H9 (cell line): ENCODE measurements around the gene TOGARAM2. TPM values are rescaled to one million over a fixed set of nuclear protein-coding genes. Genes with fewer than 3 reads are reported as not detected.

ENCODE experiments used
- DNase-seq: peaks from one replicate; pipeline ENCODE4 v3.0.0-alpha.2; 2017
- H2AFZ ChIP-seq: one replicate; pipeline ENCODE4 v1.6.1; 2013; ENCODE audit warnings: mild to moderate bottlenecking, low read length, control low read depth, moderate library complexity
- H2AK5ac ChIP-seq: 2 replicates; pipeline ENCODE4 v1.6.1; 2013; ENCODE audit warnings: low read length, control low read depth, mixed read lengths; ENCODE audit not compliant: insufficient read length
- H2BK120ac ChIP-seq: one replicate; pipeline ENCODE4 v1.6.1; 2013; ENCODE audit warnings: low read depth, mild to moderate bottlenecking, low read length, control low read depth, inconsistent platforms; ENCODE audit not compliant: poor library complexity, severe bottlenecking
- H2BK12ac ChIP-seq: 2 replicates; pipeline ENCODE4 v1.6.1; 2013; ENCODE audit warnings: low read length, control low read depth, mixed read lengths, low read depth; ENCODE audit not compliant: insufficient read length
- H2BK15ac ChIP-seq: 2 replicates; pipeline ENCODE4 v1.6.1; 2013; ENCODE audit warnings: low read depth, low read length, control low read depth
- H2BK20ac ChIP-seq: one replicate; pipeline ENCODE4 v1.6.1; 2013; ENCODE audit warnings: low read depth, mild to moderate bottlenecking, low read length, control low read depth, inconsistent platforms; ENCODE audit not compliant: poor library complexity, severe bottlenecking
- H2BK5ac ChIP-seq: 2 replicates; pipeline ENCODE4 v1.6.1; 2013; ENCODE audit warnings: low read length, control low read depth, mixed read lengths; ENCODE audit not compliant: insufficient read length
- H3K14ac ChIP-seq: 2 replicates; pipeline ENCODE4 v1.6.1; 2013; ENCODE audit warnings: low read length, control low read depth; ENCODE audit not compliant: insufficient read depth
- H3K18ac ChIP-seq: 2 replicates; pipeline ENCODE4 v1.6.1; 2013; ENCODE audit warnings: low read depth, mild to moderate bottlenecking, mixed read lengths, low read length, control low read depth; ENCODE audit not compliant: insufficient read length
- H3K23ac ChIP-seq: 2 replicates; pipeline ENCODE4 v1.6.1; 2013; ENCODE audit warnings: low read length, control low read depth, mixed read lengths, low read depth; ENCODE audit not compliant: insufficient read length
- H3K23me2 ChIP-seq: 2 replicates; pipeline ENCODE4 v1.6.1; 2013; ENCODE audit warnings: low read depth, mild to moderate bottlenecking, mixed read lengths, low read length, control low read depth; ENCODE audit not compliant: insufficient read length, poor library complexity, severe bottlenecking
- H3K27ac ChIP-seq: 2 replicates; pipeline ENCODE4 v1.5.1; 2013; ENCODE audit warnings: low read length, control low read depth, mixed read lengths, low read depth; ENCODE audit not compliant: insufficient read length
- H3K27me3 ChIP-seq: 2 replicates; pipeline ENCODE4 v1.6.1; 2013; ENCODE audit warnings: low read length, control low read depth, inconsistent platforms; ENCODE audit not compliant: insufficient read depth
- H3K4ac ChIP-seq: 2 replicates; pipeline ENCODE4 v1.6.1; 2013; ENCODE audit warnings: low read depth, mild to moderate bottlenecking, control low read depth, inconsistent platforms, low read length, moderate library complexity
- H3K4me1 ChIP-seq: 2 replicates; pipeline ENCODE4 v1.6.1; 2013; ENCODE audit warnings: low read length, control low read depth, inconsistent platforms; ENCODE audit not compliant: insufficient read depth
- H3K4me2 ChIP-seq: 2 replicates; pipeline ENCODE4 v1.6.1; 2013; ENCODE audit warnings: low read length, control low read depth, mixed read lengths; ENCODE audit not compliant: insufficient read length, insufficient read depth
- H3K56ac ChIP-seq: 2 replicates; pipeline ENCODE4 v1.6.1; 2013; ENCODE audit warnings: low read depth, mild to moderate bottlenecking, mixed read lengths, low read length, control low read depth; ENCODE audit not compliant: insufficient read length
- H3K79me1 ChIP-seq: 2 replicates; pipeline ENCODE4 v1.6.1; 2013; ENCODE audit warnings: low read depth, mild to moderate bottlenecking, moderate library complexity, low read length, control low read depth, inconsistent platforms; ENCODE audit not compliant: insufficient read depth, poor library complexity, severe bottlenecking
- H3K79me2 ChIP-seq: 2 replicates; pipeline ENCODE4 v1.6.1; 2013; ENCODE audit warnings: low read length, control low read depth, inconsistent platforms; ENCODE audit not compliant: insufficient read depth
- H3K9ac ChIP-seq: 2 replicates; pipeline ENCODE4 v1.6.1; 2013; ENCODE audit warnings: low read length, control low read depth, mixed read lengths; ENCODE audit not compliant: insufficient read length; ENCODE audit errors: extremely low read depth
- H3K9me3 ChIP-seq: one replicate; pipeline ENCODE4 v1.6.1; 2013; ENCODE audit warnings: low read depth, low read length, inconsistent platforms; ENCODE audit not compliant: control insufficient read depth
- H3T11ph ChIP-seq: one replicate; pipeline ENCODE4 v1.6.1; 2013; ENCODE audit warnings: mild to moderate bottlenecking, low read length, control low read depth, inconsistent platforms
- H4K20me1 ChIP-seq: one replicate; pipeline ENCODE4 v1.6.1; 2013; ENCODE audit not compliant: control insufficient read depth, insufficient read length, insufficient read depth
- H4K5ac ChIP-seq: 2 replicates; pipeline ENCODE4 v1.6.1; 2013; ENCODE audit warnings: low read depth, mild to moderate bottlenecking, mixed read lengths, low read length, control low read depth; ENCODE audit not compliant: insufficient read length
- H4K8ac ChIP-seq: replicated peaks from 2 replicates; pipeline ENCODE4 v1.6.1; 2013; ENCODE audit warnings: low read length, control low read depth, mixed read lengths, low read depth; ENCODE audit not compliant: insufficient read length
- H4K91ac ChIP-seq: 2 replicates; pipeline ENCODE4 v1.6.1; 2013; ENCODE audit warnings: low read depth, mild to moderate bottlenecking, moderate library complexity, mixed read lengths, low read length, control low read depth; ENCODE audit not compliant: insufficient read length
- H3K27ac Mint-ChIP-seq, 3 experiments: 2 replicates in 2 of 3; 3 replicates in 1 of 3; pipeline ENCODE4 v1.8.0; 2020 to 2021; ENCODE audit warnings: mixed read lengths in 3 of 3, mild to moderate bottlenecking in 1 of 3, moderate library complexity in 1 of 3
- H3K27me3 Mint-ChIP-seq: 2 replicates; pipeline ENCODE4 v1.8.0; 2021; ENCODE audit warnings: low read depth, mild to moderate bottlenecking, moderate library complexity, mixed read lengths
- H3K36me3 Mint-ChIP-seq, 3 experiments: 2 replicates in 2 of 3; 3 replicates in 1 of 3; pipeline ENCODE4 v1.8.0; 2020 to 2021; ENCODE audit warnings: low read depth in 3 of 3, mixed read lengths in 3 of 3; ENCODE audit not compliant: insufficient read depth in 1 of 3
- H3K4me1 Mint-ChIP-seq, 2 experiments: 2 replicates each; pipeline ENCODE4 v1.8.0; 2020; ENCODE audit warnings: mixed read lengths in 2 of 2
- H3K4me3 Mint-ChIP-seq, 2 experiments: 2 replicates in 1 of 2; 3 replicates in 1 of 2; pipeline ENCODE4 v1.8.0; 2020 to 2021; ENCODE audit warnings: mild to moderate bottlenecking in 2 of 2, mixed read lengths in 2 of 2, moderate library complexity in 1 of 2
- H3K9me3 Mint-ChIP-seq, 2 experiments: 2 replicates in 1 of 2; 3 replicates in 1 of 2; pipeline ENCODE4 v1.8.0; 2020; ENCODE audit warnings: mild to moderate bottlenecking in 2 of 2, mixed read lengths in 2 of 2, moderate library complexity in 1 of 2
- CTCF ChIP-seq: fragments of 200-600 bp; sonication (generic); conservative IDR thresholded peaks from 3 replicates; pipeline ENCODE4 v1.8.0; 2021; ENCODE audit warnings: antibody characterized with exemption, mild to moderate bottlenecking
- WGBS: extraction: QIAGEN DNeasy Blood & Tissue Kit; methylation state at CpG from one replicate; pipeline ENCODE4 v1.1.7; 2013; ENCODE audit warnings: missing lambda C conversion rate, low lambda C conversion rate, mixed read lengths; ENCODE audit not compliant: insufficient read length; ENCODE audit errors: extremely low coverage; 5-methylcytosine and 5-hydroxymethylcytosine counted together
- total RNA-seq: library from RNA; stranded (reverse); gene quantifications from 2 replicates; pipeline ENCODE4 v1.2.1, GENCODE V29; 2021

The TOGARAM2 gene
- total RNA-seq, 1 experiment from 2014 or later: 0.83 TPM

DNA sequence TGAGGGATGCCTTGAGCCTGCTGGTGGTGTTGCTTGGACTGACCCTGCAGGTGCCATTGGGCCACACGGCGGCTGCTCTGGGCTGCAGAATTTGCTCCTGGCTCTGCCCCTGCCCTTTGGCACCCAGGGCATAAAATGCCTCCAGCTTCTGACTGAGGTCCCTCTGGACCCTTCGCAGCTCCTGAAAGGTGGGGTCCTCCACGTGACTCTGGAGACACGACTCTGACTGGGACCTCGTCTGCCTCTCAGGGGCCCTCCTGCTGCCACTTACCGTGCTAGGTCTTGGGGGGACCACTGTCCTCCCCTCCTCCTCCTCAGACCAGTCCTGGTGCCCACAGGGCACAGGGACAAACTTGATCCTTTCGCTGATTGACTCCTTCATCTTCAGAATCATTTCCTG, 91.2 kb downstream of the TOGARAM2 start:
- H2BK20ac ChIP-seq: no peak overlapping the region
- no peak overlapping the region for H3K4me3 Mint-ChIP-seq
- H4K5ac ChIP-seq: no peak overlapping the region
- no peaks in the 10 kb centered on the region for H3K36me3 Mint-ChIP-seq
- H3K79me1 ChIP-seq: no peaks in the 10 kb centered on the region
- no peak overlapping the region for H4K8ac ChIP-seq
- H3K27ac Mint-ChIP-seq: no peak overlapping the region; a peak in 1 of 7 replicates
- H2BK15ac ChIP-seq: no peak overlapping the region
- H4K20me1 ChIP-seq: no peaks in the 10 kb centered on the region
- H3K4me2 ChIP-seq: no peak overlapping the region
- no peak overlapping the region for H2BK120ac ChIP-seq
- H3K23ac ChIP-seq: no peak overlapping the region
- no peak for DNase-seq
- H3K18ac ChIP-seq: no peak overlapping the region
- no peaks in the 10 kb centered on the region for H3K27me3 ChIP-seq
- no peaks in the 10 kb centered on the region for H3K4me1 ChIP-seq
- peaks cover 2% of the 10 kb centered on the region; the same call in 1 of the 2 replicates for H3K27me3 Mint-ChIP-seq
- no peak overlapping the region for H3K9ac ChIP-seq
- peak overlapping the region; percentile 39 for H4K91ac ChIP-seq
- H3K79me2 ChIP-seq: no peaks in the 10 kb centered on the region
- H3K14ac ChIP-seq: no peak overlapping the region; the same call in 1 of the 2 replicates
- H3K56ac ChIP-seq: no peak overlapping the region
- H3K9me3 ChIP-seq: no peaks in the 10 kb centered on the region
- H2BK5ac ChIP-seq: no peak overlapping the region
- peaks cover 0 to 5% of the 10 kb centered on the region in 2 experiments; a peak in 2 of 4 replicates for H3K4me1 Mint-ChIP-seq
- no peak overlapping the region for H3K4ac ChIP-seq
- H3K9me3 Mint-ChIP-seq: no peaks in the 10 kb centered on the region
- no CpG with 5 or more reads among the region's 8 CpGs for WGBS
- H2AK5ac ChIP-seq: no peak overlapping the region
- H3K27ac ChIP-seq: no peak overlapping the region
- H3T11ph ChIP-seq: no peak overlapping the region
- H2AFZ ChIP-seq: no peak overlapping the region
- H2BK12ac ChIP-seq: no peak overlapping the region
- TF ChIP-seq CTCF: no peak
- no peaks in the 10 kb centered on the region for H3K23me2 ChIP-seq
